Stimulated activated CD4-positive, alpha-beta T cell treated with anti-CD3 and anti-CD28 coated beads, Interleukin-4, amount 100 ng/mL, for 24 hours (primary cell): ENCODE measurements around the gene PDIK1L.
A peak's percentile ranks its signal among the peaks of the same experiment; 100 is the strongest.

Experiments
- DNase-seq: peaks from one replicate; pipeline ENCODE4 v3.0.0-alpha.2; 2020

Gene PDIK1L

DNA sequence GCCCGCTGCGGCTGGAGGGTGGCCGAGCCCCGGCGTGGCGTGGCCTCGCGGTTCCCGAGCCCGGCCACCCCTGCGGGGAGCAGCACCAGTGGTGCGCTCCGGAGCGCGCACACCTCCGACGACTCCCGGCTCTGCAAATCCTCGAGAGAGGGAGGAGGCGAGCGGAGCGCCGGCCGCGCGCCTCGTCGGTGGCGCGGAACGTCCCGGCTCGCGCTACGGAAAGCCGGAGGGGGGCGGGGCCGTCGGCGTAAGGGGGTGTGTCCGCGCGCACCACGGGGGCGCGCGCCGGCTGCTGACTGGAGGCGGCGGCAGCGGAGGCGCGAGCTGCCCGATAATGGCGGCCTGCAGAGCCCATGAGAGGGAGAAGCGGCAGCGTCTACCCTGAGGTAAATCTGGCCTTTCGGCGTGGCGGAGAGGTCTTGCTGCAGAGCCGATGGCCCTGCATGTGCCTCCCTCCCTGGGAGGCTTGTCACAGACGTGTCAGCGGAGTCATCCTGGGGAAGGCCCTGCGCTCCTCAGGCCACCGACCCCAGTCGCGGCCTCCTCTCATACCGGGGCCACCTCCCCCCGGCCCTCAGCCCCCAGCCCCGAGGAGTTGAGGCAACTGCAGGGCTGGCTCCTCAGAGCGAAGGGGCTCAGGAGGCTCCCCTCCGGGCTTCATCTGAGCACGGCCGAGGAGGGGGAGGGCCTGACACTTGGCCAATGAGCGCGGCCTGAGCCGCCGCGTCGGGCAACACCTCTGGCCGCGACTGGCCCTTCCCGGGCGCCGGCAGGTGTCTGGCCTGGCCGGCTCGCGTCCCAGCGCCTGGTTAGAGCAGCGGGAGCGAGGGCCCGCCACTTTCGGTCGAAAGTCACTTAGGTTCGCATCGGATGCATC lies at the start of gene PDIK1L:
PDIK1L (plus strand) TSS at position 295 of the 877 bp plus-strand sequence. CDS start 2,485 bp downstream, outside the sequence.
- peak; percentile 93 for DNase-seq

DNA sequence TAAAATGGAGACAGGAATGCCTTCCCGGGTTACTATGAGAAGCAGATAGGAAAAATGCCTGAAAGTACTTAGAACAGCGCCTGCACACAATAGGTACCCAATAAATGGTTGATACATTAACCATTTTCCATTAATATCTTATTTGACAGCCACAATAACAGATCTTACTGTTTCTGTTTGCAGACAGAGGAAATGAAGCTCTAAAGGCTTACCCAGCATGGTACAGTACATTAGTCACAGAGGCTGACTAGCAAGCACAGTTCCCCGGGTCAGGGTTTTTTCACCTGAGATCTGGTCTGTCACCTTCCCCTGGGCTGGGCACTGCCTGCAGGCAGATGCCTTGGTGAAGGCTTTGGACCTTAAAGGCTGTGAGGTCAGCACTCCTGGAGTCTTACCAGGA lies 47.1 kb upstream of the PDIK1L start:
- no peak for DNase-seq

DNA sequence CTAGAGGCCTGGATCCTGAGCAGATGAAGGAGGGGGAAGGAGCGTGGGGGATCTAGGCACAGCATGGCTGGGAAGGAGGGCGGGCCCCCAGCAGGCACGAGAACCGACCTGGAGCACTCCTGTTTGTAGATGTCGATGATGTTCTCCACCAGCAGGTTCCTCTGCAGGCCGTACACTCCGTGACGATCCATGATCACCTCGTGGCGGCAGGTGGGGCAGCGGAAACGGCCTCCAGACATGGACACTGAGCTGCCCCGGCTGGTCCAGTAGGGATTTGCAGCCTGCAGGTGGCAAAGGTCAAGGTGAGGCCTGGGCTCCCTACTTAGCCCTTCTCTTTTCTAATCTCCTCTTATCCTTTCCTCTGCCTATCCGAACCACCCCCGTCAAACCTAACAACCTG lies 45.5 kb upstream of the PDIK1L start:
- no peak for DNase-seq

DNA sequence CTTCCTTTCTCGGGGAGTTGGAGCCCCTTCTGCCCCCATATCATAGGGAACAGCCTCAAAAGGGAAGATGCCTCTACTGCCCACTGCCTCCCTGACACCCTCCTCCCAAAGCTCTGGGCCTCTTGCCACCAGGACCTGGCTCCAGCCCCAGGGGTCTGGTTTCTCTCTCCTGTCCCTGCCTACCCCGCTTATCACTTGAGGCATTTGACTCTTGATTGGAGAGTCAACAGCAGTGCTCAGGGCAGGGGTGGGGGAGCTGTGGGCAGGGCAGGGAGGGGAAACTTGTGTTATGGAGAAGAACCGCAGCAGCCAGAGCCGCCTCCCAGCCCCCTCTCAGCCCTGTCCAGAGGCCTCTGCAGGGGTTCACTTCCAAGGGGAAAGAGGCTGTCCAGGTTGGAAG lies 44.8 kb upstream of the PDIK1L start:
- DNase-seq = no peak

DNA sequence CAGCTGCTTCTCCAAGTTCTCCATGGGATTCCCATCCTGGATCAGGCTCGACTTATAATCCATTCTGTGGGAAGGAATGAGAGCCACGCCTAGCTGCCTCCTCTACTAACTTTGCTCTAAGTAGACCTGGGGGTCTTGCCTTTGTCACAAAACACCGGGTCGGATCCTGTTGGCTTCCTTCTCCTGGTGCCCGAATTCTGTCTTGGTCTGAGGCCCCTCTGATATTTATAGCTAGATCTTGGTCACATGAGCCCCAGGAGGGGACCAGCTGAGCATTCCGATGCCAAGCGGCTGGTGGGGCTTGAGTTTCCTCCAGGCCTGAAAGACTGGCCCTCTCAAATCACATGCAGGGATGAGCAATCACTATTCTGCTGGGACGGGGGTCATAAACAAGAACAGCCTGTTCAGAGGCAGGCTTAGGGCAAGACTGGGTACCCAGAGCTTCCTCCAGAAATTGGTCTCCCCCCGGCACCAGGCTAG lies 44.2 kb upstream of the PDIK1L start, which contains the start of gene TRIM63:
TRIM63 (minus strand) TSS at position 199 of the 480 bp plus-strand sequence; CDS start at position 63, 136 bp downstream.
- DNase-seq = no peak

DNA sequence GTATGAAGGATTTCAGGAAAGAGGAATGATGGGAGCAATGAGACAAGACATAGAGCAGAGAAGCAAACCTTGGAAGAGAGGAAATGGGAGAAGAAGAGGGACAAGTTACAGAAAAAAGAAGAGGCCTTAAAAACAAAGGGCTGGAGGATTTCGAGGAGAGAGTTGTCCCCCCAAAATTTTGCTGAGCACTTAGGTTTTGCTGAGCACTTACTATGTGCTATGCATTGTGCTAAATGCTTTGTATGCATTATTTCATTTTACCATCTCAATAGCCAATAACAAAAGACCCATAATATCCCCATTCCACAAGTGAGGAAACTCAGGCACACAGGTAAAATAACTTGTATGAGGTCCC lies 41.7 kb upstream of the PDIK1L start:
- no peak for DNase-seq

DNA sequence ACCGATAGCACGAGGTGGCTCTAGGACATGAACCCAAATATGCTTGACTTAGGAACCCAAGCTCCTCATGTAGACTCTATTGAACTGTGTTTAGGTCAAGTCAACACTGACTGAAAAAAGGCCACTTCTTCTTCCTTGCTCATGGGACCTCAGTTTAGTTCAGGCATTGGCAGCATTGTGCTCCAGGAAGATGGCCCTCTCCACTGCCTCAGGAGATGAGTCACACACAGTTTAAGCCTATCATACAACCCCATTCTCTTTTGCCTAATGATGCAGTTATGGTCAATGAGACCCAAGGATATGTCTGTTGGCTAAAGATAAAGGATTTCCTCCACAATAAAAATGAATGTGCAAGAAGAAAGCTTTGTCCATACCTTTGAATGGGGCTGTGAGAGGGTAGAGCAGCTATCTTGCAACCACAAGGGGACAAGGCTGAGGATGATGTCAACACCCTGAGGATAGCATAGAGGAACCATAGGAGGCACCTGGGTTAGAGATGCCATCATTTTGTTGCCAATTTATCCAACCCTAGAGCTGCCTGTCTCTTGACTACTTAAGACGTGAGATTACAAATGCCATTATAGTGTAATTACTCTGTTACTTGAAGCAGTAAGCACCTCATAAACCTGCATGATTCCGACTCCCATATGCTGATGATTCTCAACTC lies 41.2 kb upstream of the PDIK1L start:
- DNase-seq = no peak

DNA sequence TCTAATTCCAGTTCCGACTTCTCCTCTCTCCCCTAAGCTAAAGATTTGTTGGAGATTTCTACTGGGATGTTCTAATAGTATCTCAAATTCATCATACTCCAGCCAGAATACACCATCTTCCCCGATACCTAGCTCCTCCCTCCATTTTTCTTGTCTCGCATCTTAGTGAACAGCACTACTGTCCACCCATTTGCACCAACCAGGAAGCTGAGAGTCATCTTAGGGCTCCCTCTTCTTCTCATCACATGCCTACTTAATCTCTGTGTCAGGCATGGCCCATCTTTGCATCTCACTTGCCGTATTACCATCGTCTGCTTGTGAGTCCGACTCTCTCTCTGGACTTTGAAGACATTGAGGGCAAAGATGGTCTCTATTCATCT lies 40.7 kb upstream of the PDIK1L start:
- no peak for DNase-seq

DNA sequence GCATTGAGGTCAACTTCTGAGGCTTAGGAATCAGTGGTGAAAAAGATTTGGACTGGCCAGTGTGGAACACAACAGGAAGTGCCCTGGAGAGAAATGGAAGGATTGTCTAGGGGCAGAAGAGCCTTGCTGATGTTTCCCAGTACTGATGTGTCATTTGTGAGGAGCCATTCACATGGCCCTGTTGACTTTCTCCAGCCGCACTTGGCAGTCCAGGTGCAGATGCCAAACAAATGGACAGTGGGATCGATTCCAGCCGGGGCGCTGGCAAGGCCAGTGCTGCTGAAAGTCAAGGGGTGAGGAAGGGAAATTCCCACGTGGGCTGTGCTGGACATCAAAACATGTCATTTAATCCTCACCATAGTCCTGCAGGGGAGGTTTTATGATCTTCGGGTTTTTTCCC lies 39.3 kb upstream of the PDIK1L start:
- no peak for DNase-seq

DNA sequence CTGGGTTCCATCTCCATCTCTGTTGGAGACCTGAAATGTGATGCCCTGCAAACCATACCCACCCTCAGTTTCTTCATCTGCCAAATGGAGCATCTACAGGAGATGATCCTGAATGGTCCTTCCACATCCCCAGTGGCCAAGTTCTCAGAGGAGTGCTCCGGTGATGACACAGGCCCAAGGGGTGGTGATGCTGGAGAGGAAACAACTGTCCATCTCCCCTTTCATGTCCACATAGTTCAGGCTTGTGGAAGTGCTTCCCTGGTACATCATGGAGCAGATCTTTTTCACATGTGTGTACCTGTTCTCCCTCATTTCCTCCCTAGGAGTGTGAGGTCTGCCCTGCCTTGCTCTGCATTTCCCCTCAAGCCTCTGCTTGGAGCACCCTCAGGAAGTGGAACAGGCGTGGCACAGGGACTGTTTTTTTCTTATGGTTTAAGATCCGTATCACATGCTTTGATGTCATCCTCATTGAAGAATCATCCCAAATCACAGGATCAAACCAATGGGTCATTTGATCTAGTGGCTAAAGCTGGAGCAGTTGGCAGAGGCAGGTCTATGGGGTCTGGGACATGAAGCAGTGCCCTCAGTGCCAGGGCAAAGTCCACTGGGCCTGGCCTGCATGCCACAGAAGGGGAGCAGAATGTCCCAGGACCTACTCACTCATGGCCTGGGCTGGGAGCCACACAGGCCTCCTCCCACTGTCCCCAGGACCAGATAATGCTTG lies 36.0 kb upstream of the PDIK1L start:
- DNase-seq = no peak

DNA sequence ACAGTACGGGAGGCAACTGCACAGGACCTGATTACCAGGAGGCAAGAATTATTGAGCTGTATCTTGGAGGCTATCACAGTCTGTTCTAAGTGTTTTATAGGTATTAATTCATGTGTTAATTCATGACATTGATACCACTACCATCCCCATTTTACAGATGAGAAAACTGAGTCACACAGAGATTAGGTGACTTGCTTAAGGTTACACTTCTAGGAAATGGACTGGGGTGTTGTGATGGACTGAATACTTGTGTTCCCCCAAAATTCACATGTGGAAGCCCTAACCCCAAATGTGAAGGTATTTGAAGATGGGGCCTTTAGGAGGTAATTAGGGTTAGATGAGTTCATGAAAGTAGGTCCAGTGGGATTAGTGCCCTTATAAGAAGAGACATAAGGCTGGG lies 34.1 kb upstream of the PDIK1L start:
- DNase-seq = no peak

DNA sequence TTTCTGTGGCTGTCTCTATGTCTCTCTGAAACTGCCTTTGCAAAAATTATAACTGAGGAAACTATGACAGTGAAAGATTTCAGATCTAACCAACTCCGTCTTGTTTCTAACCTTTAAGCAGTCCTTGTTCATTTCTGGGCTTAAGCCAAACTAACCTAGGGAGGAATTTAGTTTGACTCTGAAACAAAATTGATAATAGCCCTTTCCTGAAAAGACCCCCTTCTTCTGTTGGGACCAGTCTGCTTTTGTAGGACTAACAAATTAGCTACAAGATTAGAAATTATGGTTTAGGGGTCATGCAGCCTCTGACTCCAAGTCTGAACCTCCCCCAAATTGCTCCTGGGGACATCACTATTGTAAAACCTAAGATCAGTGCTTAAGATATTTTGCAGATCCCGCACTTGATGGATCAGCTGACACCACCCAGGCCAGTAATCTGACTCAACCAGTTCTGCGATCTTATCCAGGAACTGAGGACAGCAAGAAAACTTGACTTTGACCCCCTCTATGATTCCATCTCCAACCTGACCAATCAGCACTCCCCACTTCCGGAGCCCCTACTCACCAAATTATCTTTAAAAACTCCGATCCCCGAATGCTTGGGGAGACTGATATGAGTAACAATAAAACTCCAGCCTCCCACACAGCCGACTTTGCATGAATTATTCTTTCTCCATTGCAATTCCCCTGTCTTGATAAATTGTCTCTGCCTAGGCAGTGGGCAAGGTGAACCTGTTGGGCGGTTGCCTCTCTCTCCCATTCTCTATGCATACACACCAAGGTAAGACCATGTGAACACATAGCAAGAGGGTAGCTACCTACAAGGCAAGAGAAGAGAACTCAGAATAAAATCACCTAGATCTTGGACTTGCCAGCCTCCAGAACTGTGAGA lies 33.1 kb upstream of the PDIK1L start:
- DNase-seq = no peak

DNA sequence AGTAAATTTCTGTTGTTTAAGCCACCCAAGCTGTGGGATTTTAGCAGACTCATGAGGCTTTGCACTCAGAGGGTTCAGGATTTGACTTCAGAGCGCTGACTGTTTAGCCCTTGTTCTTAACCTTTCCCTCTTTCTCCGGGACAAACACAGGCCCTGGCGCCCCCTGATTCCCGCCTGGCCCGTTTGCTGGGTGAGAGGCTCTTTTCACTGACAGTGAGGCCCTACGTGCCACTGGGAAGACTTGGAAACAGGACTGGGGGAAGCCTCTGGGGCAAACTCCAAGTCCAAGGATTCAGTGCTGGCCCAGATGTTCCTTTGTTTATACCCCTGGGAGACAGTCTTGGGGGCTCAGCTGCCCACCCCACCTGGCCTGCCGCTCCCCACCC lies 32.5 kb upstream of the PDIK1L start:
- no peak for DNase-seq

DNA sequence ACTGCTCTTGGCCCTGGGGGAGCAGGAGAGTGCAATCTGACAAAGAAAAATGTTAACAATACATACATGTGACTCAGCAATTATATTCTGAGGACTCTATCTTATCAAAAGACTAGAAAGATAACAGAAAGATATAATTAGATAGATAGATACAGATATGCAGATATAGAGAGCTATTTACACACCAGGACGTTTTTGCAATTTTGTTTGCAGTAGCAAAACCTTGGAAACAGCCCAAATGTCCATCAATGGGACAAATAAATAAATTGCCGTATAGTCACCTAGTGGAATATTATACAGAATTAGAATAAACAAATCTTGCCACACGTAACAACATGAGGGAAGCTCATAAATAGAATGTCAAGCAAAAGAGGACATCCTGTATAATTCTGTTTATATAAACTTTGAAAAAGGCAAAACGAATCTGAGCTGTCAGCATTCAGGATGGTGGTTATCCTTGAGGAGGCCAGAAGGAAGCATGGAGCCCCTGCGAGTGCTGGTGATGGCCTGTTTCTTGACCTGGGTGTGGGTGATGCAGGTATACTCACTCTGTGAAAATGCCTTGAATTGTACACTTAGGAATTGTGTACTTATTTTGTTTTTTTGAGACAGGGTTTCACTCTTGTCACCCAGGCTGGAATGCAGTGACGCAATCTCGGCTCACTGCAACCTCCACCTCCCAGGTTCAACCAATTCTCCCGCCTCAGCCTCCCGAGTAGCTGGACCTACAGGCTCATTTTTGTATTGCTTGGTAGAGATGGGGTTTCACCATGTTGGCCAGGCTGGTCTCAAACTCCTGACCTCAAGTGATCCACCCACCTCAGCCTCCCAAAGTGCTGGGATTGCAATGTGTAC lies 31.4 kb upstream of the PDIK1L start:
- no peak for DNase-seq

DNA sequence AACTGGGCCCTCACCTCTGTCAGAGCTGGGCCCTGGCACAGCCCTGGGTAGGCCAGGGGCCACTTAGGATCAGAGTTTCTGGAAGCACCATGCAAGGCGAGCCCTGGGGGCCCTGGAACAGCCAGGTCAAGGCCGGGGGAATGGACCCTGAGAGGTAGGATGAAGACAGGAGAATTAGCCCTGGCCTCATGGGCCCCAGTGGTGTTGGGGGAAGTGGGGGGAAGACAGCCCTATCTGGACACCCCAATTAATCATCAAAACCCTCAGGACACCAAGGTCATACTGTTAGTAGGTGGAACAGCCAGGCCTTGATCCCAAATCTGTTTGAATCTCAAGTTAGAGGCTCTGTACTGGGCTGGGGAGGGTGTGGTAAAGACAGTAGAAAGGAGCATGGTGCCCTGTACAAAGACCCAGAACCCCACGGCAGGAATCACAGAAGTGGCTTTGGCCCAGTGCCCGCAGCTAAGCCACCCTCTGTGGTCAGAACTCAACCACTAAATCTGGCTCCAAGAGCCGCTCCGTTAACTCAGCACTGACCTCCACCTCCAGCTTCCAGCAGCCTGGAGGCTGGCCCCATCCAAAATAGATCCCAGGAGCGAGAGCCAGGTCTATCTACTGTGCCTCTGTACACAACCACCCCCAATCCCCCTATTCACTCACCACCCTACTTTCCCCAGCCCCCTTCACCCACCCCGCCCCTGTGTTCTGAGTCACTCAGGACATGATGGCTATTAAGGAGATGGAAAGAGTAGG lies 30.2 kb upstream of the PDIK1L start:
- DNase-seq = no peak

DNA sequence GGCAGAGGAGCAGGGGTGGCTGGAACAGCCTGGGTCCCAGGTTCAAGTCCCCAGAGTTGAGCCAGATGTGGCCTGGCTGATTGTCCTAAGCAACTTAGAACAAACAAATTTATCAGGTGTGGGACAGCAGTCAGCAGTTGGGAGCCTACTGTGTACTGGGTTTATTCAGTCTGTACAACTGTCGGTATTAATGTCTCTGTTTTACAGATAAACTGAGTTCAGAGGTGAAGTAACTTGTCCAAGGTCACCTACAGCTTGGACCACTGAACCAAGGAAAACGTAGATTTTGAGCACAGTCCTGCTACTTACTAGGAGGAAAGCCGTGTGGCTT lies 29.6 kb upstream of the PDIK1L start:
- no peak for DNase-seq

DNA sequence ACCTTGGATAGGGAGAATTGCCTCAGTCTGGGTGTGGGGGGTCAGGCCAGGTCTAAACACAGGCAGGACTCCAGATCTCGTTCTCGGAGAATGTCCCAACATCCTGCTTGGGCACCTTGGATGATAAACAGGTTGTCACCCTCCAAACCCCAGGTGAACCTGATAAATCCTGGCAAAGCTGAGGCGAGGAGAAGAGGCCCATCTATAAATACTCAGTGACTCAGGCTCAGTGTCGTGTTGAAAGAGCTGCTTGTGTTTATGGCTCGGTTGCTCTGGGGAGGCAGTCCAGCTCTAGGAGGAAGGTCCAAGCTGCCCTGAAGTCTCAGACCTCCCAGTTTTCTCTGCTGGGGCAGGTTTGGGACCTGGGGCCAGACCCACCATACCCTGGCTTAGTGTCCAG lies 28.4 kb upstream of the PDIK1L start:
- no peak for DNase-seq

DNA sequence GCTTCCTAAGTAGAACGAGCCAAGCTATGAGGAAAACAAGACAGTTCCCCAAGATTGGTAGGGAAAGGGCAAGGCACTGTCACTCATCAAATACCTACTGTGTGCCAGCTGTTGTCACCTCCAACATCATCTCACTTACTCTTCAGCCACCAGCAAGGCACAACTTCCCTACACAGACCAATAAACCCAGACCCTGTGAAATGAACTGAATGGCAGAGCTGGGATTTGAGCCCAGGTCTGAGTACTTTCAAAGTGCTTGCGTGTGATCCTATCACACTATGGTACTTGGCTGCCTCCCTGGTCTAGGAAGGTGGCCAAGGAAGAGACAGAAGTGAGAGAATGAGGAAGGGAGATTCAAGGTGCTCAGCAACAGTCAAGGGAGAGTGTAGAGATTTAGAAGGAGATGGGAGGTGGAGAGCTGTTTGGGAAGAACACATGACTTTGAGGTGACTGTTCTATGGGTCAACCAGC lies 27.5 kb upstream of the PDIK1L start:
- no peak for DNase-seq

DNA sequence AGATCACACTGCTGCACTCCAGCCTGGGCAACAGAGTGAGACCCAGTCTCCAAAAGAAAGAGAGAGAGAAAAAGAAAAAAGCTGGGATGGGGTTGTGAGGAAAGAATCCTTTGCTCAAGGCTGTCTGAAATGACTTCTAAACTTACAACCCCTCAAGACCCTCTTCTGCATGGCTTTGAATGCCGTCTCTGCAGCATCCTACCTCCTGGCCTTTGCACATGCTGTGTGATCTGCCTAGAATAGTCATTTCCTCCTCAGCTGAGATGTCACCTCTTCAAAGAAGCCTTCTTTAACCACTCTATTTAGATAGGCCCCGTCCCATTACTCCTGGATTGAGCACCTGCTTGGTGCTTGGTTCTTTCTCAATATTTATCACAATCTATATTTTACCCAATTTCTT lies 26.8 kb upstream of the PDIK1L start:
- no peak for DNase-seq

DNA sequence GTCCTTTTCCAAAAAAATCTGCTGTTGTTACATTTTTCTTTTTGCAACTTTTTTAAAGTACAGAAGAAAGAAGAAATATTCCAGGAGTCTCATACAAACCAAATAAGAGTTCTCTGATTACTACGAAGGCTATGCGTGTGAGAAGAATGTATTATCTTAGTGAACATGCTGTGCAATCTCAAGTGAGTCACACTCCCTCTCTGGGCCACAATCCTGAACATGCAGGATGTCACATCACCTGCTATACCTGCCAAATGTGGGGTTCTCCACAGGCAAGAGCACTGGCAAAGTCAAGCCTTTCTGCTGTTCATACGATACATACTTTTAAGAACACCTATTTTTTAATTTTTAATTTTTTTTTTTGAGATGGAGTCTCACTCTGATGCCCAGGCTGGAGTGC lies 22.5 kb upstream of the PDIK1L start:
- no peak for DNase-seq

DNA sequence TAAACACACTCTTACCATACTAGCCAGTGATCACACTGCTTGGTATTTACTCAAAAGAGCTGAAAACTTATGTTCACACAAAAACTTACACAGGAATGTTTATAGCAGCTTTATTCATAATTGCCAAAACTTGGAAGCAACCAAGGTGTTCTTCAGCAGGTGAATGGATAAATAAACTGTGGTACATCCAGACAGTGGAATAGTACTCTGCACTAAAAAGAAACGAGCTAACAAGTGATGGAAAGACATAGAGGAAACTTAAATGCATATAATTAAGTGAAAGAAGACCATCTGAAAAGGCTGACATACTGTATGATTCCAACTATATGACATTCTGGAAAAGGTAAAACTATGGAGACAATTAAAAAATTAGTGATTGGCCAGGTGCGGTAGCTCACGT lies 20.7 kb upstream of the PDIK1L start:
- no peak for DNase-seq
